Stomach (tissue), 9 donors: ENCODE data around the gene DST. TPM values are rescaled to one million over a fixed set of nuclear protein-coding genes. Genes with fewer than 3 reads are reported as not detected.

Experiments used
- DNase-seq, 2 donors: peaks; one replicate each; pipeline versions ENCODE4 v3.0.0 to v3.0.0-alpha.2; 2013 to 2019
- H3K27ac ChIP-seq, 5 donors: fragments of 200-600 bp in 4 of 5; sonication (generic) in 4 of 5; one replicate each; pipeline ENCODE4 v1.5.1; 2013 to 2019; ENCODE audit warnings: mild to moderate bottlenecking in 1 of 5, moderate library complexity in 1 of 5
- H3K27me3 ChIP-seq, 3 donors: fragments of 200-600 bp; sonication (generic); one replicate each; pipeline ENCODE4 v1.5.1; 2017 to 2019; ENCODE audit warnings: mixed run types in 1 of 3
- H3K36me3 ChIP-seq, 4 donors: fragments of 200-600 bp; sonication (generic); 1 replicate in 3 of 4; 2 replicates in 1 of 4; pipeline ENCODE4 v1.5.1; 2016 to 2019
- H3K4me1 ChIP-seq, 4 donors: fragments of 200-600 bp; sonication (generic); one replicate each; pipeline ENCODE4 v1.5.1; 2016 to 2019
- H3K4me3 ChIP-seq, 4 donors: fragments of 200-600 bp; sonication (generic) in 3 of 4; one replicate each; pipeline ENCODE4 v1.5.1; 2016 to 2019; ENCODE audit warnings: mild to moderate bottlenecking in 1 of 4
- H3K9me3 ChIP-seq, 4 donors: fragments of 200-600 bp; sonication (generic); one replicate each; pipeline ENCODE4 v1.5.1; 2016 to 2019
- EP300 ChIP-seq: sonication (generic); formaldehyde crosslinking; IDR thresholded peaks from one replicate; pipeline ENCODE4 v1.6.1; 2017; ENCODE audit warnings: antibody characterized with exemption
- POLR2A ChIP-seq, 4 donors: fragments of 450-650 bp; IDR thresholded peaks; one replicate each; pipeline ENCODE4 v1.6.1; 2016; ENCODE audit warnings: antibody characterized with exemption in 4 of 4, control low read depth in 2 of 4, mild to moderate bottlenecking in 1 of 4, moderate library complexity in 1 of 4
- POLR2AphosphoS5 ChIP-seq, 3 donors: sonication (generic); formaldehyde crosslinking; IDR thresholded peaks; one replicate each; pipeline ENCODE4 v1.6.1; 2016; ENCODE audit warnings: antibody characterized with exemption in 3 of 3
- WGBS, 5 donors: extraction: QIAGEN DNeasy Blood & Tissue Kit in 3 of 5; methylation state at CpG; one replicate each; pipeline versions ENCODE4 v1.1.5 to v1.1.7; 2013 to 2018; 5-methylcytosine and 5-hydroxymethylcytosine counted together
- intact Hi-C: fragments of 100-400 bp; cut with DNase I; formaldehyde crosslinking; loops from one replicate; pipeline ENCODE4 v1.15.1; 2023; ENCODE audit warnings: low total_unique reads
- polyA plus RNA-seq, 3 donors: library from polyadenylated mRNA; stranded (reverse); fragments of 200-250 nt; gene quantifications; one replicate each; pipeline ENCODE4 v1.2.3, GENCODE V29; 2013
- total RNA-seq, 5 donors: library from RNA; depleted of rRNA; stranded (reverse); fragments of >200 nt; gene quantifications; one replicate each; pipeline versions ENCODE4 v1.1.0 to v1.2.3, GENCODE V29; 2014 to 2016
- TF ChIP-seq, protein P1 (sequence below), 7 experiments: fragments of 450-650 bp in 4 of 7; fragments of 200-600 bp in 3 of 7; sonication (generic) in 3 of 7; IDR thresholded peaks; one replicate each; pipeline ENCODE4 v1.5.1; 2016 to 2019; ENCODE audit warnings: antibody characterized with exemption in 7 of 7, control low read depth in 2 of 7, mild to moderate bottlenecking in 1 of 7
- donor health status: healthy with polysubstance abuse.
- donor health status: Bipolar disorder and iron deficiency.
- donor health status: healthy.

Gene DST
- total and polyA plus RNA-seq, 8 donors = 16.3 to 623 (median 200) TPM

DNA sequence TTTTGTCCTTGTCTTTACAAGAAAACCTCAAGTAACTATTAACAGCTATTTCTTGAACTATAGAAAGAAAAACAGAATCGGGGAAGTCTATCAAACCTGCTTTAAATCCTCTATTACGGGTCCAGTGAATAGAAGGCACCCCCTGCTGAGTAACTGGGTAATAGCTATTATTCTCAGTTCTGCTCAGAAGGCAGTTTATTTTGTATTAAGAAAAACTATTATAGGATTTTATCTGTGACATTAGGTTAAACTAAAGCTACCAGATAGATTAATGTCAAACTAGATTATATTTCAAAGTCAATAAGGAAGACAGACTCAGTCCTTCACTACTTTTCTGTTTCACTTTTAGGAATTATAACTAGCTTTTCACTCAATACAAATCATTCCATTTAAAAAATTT is 93.7 kb downstream of the DST start:
- peak in 1 of 2 donors; percentile 45 for DNase-seq
- Histone ChIP-seq H3K36me3 (peaks cover 0 to 18% (median 3%) of the 10 kb centered on the region in 4 donors), H3K4me1 (peaks cover 0 to 52% (median 20%) of the 10 kb centered on the region in 4 donors), H3K4me3 (no peak overlapping the region), H3K27me3 (no peaks in the 10 kb centered on the region), H3K9me3 (no peaks in the 10 kb centered on the region), H3K27ac (peak overlapping the region in 2 of 5 donors; percentile 2 to 49)
- TF ChIP-seq POLR2AphosphoS5 (IDR thresholded peaks at IDR 0.05) = no peak
- TF ChIP-seq, protein P1, sequence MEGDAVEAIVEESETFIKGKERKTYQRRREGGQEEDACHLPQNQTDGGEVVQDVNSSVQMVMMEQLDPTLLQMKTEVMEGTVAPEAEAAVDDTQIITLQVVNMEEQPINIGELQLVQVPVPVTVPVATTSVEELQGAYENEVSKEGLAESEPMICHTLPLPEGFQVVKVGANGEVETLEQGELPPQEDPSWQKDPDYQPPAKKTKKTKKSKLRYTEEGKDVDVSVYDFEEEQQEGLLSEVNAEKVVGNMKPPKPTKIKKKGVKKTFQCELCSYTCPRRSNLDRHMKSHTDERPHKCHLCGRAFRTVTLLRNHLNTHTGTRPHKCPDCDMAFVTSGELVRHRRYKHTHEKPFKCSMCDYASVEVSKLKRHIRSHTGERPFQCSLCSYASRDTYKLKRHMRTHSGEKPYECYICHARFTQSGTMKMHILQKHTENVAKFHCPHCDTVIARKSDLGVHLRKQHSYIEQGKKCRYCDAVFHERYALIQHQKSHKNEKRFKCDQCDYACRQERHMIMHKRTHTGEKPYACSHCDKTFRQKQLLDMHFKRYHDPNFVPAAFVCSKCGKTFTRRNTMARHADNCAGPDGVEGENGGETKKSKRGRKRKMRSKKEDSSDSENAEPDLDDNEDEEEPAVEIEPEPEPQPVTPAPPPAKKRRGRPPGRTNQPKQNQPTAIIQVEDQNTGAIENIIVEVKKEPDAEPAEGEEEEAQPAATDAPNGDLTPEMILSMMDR (IDR thresholded peaks at IDR 0.05) = peak in 3 of 7 experiments; percentile 21 to 31 (median 22)
- intact Hi-C loops = no loop called here
- 18 to 23% (median 22%) methylated on average over 2 of the region's 2 CpGs for WGBS, 5 donors

DNA sequence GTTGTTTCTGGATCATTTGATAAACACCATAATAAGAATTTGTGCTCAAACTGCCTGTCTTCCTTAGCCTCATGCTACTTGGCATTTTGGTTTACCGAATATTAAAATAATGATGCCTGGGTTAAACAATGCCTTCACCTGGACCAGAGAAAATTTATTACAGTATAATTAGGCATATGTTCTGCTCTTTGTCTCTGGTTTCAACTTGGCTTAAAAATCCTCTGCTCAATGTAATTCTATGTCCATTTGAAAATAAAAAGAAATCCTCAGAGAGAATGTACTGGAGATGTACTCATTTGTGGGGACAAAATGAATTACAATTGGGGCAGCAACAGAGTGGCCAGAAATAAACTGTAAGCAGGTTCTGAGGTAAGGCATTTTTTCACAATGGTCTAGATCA is 95.0 kb downstream of the DST start:
- no peaks in the 10 kb centered on the region for H3K27me3 ChIP-seq
- no peak for DNase-seq
- TF ChIP-seq POLR2A (IDR thresholded peaks at IDR 0.05) (no peak), EP300 (no peak), POLR2AphosphoS5 (IDR thresholded peaks at IDR 0.05) (no peak)
- TF ChIP-seq, protein P1 (IDR thresholded peaks at IDR 0.05) = no peak
- H3K27ac ChIP-seq = peak overlapping the region in 1 of 5 donors; percentile 51
- peaks cover 0 to 58% (median 19%) of the 10 kb centered on the region in 4 donors for H3K4me1 ChIP-seq
- no peak overlapping the region for H3K4me3 ChIP-seq
- WGBS, 5 donors = 71 to 100% (median 95%) methylated on average over 1 of the region's 1 CpG
- no peaks in the 10 kb centered on the region for H3K9me3 ChIP-seq
- intact Hi-C loops = no loop called here
- peaks cover 0 to 6% (median 0%) of the 10 kb centered on the region in 4 donors for H3K36me3 ChIP-seq

DNA sequence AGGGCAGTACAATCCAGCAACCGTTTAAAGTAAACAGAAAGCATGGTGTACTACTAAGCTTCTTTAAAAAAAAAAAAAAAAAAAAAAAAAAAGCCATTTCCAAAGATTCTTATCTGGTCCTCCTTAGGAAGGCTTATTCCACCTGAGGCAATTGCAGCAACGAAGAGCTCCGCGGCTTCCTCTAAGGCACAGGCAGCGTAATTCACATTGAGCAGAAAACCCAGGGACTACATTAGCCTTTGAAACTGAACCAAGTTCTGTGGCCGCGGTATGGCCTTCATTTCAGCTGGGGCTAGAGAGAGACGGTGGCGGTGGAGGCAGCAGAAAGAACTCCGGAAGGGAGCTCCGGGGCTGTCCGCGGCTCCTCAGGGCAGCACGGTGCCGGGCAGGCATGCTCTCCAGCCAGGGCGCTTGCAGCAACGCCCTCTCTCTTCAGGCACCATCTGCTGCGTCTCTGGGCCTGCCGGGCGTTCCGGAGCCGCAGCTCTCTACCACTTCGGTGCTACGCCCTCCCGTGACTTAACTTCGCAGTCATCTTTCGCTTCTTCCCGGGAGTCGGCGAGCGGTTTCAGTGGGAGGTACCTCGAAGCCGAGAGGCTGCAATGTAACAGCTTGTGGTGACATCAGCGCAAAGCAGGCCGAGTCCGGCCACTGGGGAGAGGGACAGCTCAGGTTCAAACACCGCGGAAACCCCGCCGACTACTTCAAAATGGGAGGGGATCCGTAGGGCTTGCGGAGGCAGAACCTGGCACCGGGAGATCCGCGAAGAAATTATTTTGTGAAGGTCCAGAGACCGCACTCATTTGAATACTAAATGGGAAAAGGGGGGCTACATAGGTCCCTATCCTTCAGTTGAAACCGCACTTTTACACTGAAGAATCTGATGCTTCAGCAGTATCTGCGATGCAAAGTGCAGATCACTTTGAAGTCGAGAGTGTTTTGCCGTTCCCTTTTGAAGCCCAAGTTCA is 100.0 kb downstream of the DST start:
- intact Hi-C loops = no loop called here
- Histone ChIP-seq H3K27me3 (no peaks in the 10 kb centered on the region), H3K27ac (peak overlapping the region; percentile 75 to 97 (median 92)), H3K36me3 (no peaks in the 10 kb centered on the region), H3K4me1 (peaks cover 0 to 54% (median 31%) of the 10 kb centered on the region in 4 donors), H3K9me3 (no peaks in the 10 kb centered on the region), H3K4me3 (peak overlapping the region; percentile 50 to 60 (median 58))
- WGBS, 5 donors = 0 to 2% (median 1%) methylated on average over 27 to 50 of the region's 50 CpGs
- TF ChIP-seq POLR2A (IDR thresholded peaks at IDR 0.05) (peak in 1 of 4 donors; percentile 83), POLR2AphosphoS5 (IDR thresholded peaks at IDR 0.05) (peak; percentile 90 to 97 (median 95)), EP300 (no peak)
- TF ChIP-seq, protein P1 (IDR thresholded peaks at IDR 0.05) = peak in 3 of 7 experiments; percentile 19 to 61 (median 56)
- DNase-seq = peak; percentile 89 to 97

DNA sequence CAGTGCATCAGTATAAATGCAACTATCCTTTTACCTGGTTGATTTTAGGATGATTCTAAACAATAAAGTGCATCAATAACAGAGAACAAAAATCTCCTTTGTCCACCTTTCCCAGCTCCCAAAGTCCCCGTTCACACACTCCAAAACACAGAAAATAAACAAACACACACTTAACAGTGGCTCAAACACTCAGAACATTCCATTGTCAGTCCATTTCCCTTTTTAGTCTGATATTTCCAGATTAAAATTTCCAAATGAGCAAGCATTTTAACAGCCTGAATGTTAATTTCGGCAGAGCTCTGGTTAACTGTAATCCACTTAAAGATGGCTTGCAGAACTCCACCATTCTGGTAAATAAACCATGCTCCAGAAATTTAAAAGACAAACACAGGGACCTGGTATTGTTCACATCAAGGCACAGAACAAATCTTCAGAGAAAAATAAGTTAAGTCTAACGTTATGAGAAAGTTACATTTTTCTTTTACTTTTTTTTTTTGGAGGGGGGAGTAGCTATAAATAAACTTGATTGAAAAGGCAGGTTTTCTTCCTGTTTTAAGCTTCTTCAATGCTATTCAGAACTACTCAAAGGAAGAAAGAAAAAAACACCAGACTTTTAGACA is 100.8 kb downstream of the DST start:
- TF ChIP-seq POLR2A (IDR thresholded peaks at IDR 0.05) (no peak), EP300 (no peak), POLR2AphosphoS5 (IDR thresholded peaks at IDR 0.05) (no peak)
- TF ChIP-seq, protein P1 (IDR thresholded peaks at IDR 0.05) = no peak
- intact Hi-C loops = no loop called here
- Histone ChIP-seq H3K4me3 (peak overlapping the region; percentile 50 to 60 (median 58)), H3K36me3 (no peaks in the 10 kb centered on the region), H3K27me3 (no peaks in the 10 kb centered on the region), H3K4me1 (peaks cover 0 to 56% (median 32%) of the 10 kb centered on the region in 4 donors), H3K27ac (peak overlapping the region in 4 of 5 donors; percentile 92 to 97 (median 92)), H3K9me3 (no peaks in the 10 kb centered on the region)
- DNase-seq = no peak
- WGBS, 5 donors = 4 to 10% (median 7%) methylated on average over 3 of the region's 3 CpGs
